ENCODE results near the gene TET2.

TET2 gene

DNA sequence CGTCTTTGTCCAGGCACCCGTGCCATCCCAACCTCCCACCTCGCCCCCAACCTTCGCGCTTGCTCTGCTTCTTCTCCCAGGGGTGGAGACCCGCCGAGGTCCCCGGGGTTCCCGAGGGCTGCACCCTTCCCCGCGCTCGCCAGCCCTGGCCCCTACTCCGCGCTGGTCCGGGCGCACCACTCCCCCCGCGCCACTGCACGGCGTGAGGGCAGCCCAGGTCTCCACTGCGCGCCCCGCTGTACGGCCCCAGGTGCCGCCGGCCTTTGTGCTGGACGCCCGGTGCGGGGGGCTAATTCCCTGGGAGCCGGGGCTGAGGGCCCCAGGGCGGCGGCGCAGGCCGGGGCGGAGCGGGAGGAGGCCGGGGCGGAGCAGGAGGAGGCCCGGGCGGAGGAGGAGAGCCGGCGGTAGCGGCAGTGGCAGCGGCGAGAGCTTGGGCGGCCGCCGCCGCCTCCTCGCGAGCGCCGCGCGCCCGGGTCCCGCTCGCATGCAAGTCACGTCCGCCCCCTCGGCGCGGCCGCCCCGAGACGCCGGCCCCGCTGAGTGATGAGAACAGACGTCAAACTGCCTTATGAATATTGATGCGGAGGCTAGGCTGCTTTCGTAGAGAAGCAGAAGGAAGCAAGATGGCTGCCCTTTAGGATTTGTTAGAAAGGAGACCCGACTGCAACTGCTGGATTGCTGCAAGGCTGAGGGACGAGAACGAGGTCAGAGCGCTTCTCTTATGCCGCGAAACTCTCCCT lies at the start of gene TET2:
Gene TET2 (plus strand): TSS at position 601 of the 740 bp plus-strand sequence. CDS start 87,067 bp downstream, outside the sequence.
- Histone ChIP-seq H3K9ac (ENCODE audit: low read length) (peak within 1 kb of the TSS; percentile 98), H3K9me3 (ENCODE audit: control insufficient read depth, low read length) (no peaks in the 10 kb centered on the region), H3K4me3 (ENCODE audit: low read length) (peak within 1 kb of the TSS; percentile 99), H3K27me3 (replicated peaks; ENCODE audit: control insufficient read depth, insufficient read depth, low read length) (no peaks in the 10 kb centered on the region), H3K4me1 (ENCODE audit: control insufficient read depth, insufficient read depth, low read length) (peaks cover 16% of the 10 kb centered on the region), H3K36me3 (ENCODE audit: control insufficient read depth, insufficient read depth, low read length, severe bottlenecking) (no peaks in the 10 kb centered on the region)
- peak; percentile 91 for DNase-seq (ENCODE audit: low read depth)

DNA sequence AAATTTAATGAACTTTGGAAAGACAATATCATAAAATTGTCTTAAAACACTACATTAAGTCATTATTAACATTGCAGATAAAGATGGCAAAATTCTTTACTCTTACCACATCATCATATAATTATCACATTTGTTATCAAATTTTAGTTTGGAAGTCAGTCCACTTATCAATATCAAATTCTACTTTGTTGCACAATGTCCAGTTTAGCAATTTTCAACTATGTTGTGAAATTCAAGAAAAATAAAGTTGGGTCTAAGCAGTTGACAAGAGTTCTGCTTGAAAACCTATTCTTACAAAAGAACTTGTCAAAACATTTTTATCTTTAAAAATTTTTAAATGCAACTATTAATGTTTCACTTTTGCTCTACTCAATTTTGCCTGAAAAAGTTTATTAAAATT lies 44.7 kb upstream of the TET2 start:
- Histone ChIP-seq H3K4me1 (ENCODE audit: control insufficient read depth, insufficient read depth, low read length) (no peaks in the 10 kb centered on the region), H3K27me3 (replicated peaks; ENCODE audit: control insufficient read depth, insufficient read depth, low read length) (no peaks in the 10 kb centered on the region), H3K9ac (ENCODE audit: low read length) (no peak overlapping the region), H3K4me3 (ENCODE audit: low read length) (no peak overlapping the region), H3K9me3 (ENCODE audit: control insufficient read depth, low read length) (peaks cover 4% of the 10 kb centered on the region), H3K36me3 (ENCODE audit: control insufficient read depth, insufficient read depth, low read length, severe bottlenecking) (no peaks in the 10 kb centered on the region)
- DNase-seq (ENCODE audit: low read depth) = peak; percentile 61

DNA sequence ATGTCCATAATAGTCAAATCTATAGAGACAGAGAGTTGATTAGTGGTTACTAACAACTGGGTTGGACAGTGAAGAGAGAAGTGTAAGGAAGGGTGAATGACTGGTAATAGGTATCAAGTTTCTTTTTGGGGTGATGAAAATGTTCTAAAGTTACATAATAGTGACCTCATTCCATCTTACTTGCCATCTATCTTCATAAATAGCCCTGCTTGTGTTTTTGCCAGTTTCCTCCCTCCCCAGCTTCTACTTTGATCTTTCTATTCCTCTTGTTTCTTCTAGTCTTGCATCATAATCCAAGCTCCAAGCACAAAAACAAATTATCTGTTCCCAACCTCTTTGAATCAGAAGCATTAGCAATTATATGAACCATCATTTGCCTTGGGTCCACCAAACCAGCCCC lies 40.2 kb upstream of the TET2 start:
- Histone ChIP-seq H3K4me3 (ENCODE audit: low read length) (no peak overlapping the region), H3K36me3 (ENCODE audit: control insufficient read depth, insufficient read depth, low read length, severe bottlenecking) (no peaks in the 10 kb centered on the region), H3K9ac (ENCODE audit: low read length) (no peak overlapping the region), H3K27me3 (replicated peaks; ENCODE audit: control insufficient read depth, insufficient read depth, low read length) (no peaks in the 10 kb centered on the region), H3K9me3 (ENCODE audit: control insufficient read depth, low read length) (no peaks in the 10 kb centered on the region), H3K4me1 (ENCODE audit: control insufficient read depth, insufficient read depth, low read length) (no peaks in the 10 kb centered on the region)
- peak; percentile 23 for DNase-seq (ENCODE audit: low read depth)

DNA sequence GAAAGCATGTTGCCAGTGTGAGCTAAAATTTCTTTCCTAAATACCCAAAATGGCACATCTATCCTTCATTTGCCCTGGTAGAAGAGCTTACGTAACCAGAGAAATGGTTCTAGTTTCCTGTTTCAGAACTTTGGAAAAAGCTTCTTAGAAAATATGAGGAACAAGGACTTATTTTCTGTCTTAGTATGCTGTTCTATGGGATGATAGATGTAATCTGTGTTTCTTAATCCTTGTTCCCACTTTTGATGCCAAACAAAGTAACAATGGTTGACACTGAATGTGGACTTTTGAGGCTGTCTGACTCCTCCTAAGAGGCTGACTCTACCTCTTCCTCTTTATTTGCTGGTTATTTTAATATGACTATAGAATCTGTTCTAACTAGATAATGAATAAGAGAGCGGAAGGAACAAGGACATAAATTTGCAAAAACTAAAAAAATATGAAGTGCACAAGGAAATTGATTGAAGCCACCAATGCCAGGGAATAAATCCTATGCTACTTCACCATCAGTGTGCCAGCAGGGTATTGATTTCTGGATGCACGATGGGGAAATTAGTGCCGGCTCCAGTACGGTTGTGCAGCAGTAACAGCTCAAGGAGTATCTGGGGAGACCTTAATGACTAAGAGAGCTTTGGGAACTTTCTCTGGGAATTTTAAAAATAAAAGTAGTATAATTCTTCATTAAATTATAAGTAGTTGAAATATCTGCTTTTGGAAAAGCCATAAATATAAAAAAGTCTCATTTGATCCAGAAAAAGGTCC lies 39.4 kb upstream of the TET2 start:
- Histone ChIP-seq H3K36me3 (ENCODE audit: control insufficient read depth, insufficient read depth, low read length, severe bottlenecking) (no peaks in the 10 kb centered on the region), H3K27me3 (replicated peaks; ENCODE audit: control insufficient read depth, insufficient read depth, low read length) (no peaks in the 10 kb centered on the region), H3K4me1 (ENCODE audit: control insufficient read depth, insufficient read depth, low read length) (no peaks in the 10 kb centered on the region), H3K4me3 (ENCODE audit: low read length) (no peak overlapping the region), H3K9ac (ENCODE audit: low read length) (no peak overlapping the region), H3K9me3 (ENCODE audit: control insufficient read depth, low read length) (no peaks in the 10 kb centered on the region)
- no peak for DNase-seq (ENCODE audit: low read depth)

DNA sequence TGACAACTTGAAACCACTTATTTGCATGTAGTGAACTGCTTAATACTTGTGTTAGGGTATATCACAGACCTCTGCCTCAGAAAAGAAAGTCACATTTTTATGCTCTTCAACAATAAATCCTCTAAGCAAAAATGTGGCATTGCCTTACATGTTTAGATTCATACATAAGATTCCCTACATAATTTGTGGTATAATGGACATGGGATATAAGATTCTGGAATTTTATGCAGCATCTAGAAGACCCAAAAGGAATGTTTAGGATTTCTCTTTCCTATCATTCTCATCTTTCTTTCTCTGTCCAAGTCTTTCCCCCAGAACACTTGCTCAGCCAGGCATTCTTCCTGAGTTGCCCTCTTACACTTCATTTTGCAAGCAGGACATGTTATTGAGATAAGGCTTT lies 37.7 kb upstream of the TET2 start:
- peak; percentile 52 for DNase-seq (ENCODE audit: low read depth)

DNA sequence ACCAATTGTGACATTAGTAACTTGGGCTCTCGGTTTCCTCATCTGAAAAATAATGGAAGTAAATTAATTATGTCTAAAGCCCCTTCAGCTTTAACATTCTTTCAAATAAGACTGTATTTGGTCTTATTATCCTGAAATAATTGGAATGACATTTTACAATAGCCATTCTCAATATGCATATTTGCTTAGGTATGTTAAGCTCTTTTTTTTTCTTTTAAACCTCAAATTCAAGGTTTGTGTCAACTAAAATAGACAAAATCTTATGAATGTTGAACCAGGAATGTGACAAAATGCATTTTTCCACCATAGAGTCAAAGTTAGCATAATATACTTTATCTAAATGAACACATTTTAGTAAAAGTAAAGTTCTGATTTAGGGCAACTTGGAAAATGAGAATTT lies 34.4 kb upstream of the TET2 start:
- H3K9ac ChIP-seq (ENCODE audit: low read length) = no peak overlapping the region
- no peak overlapping the region for H3K4me3 ChIP-seq (ENCODE audit: low read length)
- H3K9me3 ChIP-seq (ENCODE audit: control insufficient read depth, low read length) = no peaks in the 10 kb centered on the region
- no peaks in the 10 kb centered on the region for H3K4me1 ChIP-seq (ENCODE audit: control insufficient read depth, insufficient read depth, low read length)
- H3K27me3 ChIP-seq (replicated peaks; ENCODE audit: control insufficient read depth, insufficient read depth, low read length) = no peaks in the 10 kb centered on the region
- H3K36me3 ChIP-seq (ENCODE audit: control insufficient read depth, insufficient read depth, low read length, severe bottlenecking) = no peaks in the 10 kb centered on the region
- DNase-seq (ENCODE audit: low read depth) = peak; percentile 32

More for the DNA sequence above, 37.7 kb upstream of the TET2 start:
- Histone ChIP-seq H3K4me3 (ENCODE audit: low read length) (no peak overlapping the region), H3K36me3 (ENCODE audit: control insufficient read depth, insufficient read depth, low read length, severe bottlenecking) (no peaks in the 10 kb centered on the region), H3K27me3 (replicated peaks; ENCODE audit: control insufficient read depth, insufficient read depth, low read length) (no peaks in the 10 kb centered on the region), H3K9me3 (ENCODE audit: control insufficient read depth, low read length) (no peaks in the 10 kb centered on the region), H3K9ac (ENCODE audit: low read length) (no peak overlapping the region), H3K4me1 (ENCODE audit: control insufficient read depth, insufficient read depth, low read length) (no peaks in the 10 kb centered on the region)

DNA sequence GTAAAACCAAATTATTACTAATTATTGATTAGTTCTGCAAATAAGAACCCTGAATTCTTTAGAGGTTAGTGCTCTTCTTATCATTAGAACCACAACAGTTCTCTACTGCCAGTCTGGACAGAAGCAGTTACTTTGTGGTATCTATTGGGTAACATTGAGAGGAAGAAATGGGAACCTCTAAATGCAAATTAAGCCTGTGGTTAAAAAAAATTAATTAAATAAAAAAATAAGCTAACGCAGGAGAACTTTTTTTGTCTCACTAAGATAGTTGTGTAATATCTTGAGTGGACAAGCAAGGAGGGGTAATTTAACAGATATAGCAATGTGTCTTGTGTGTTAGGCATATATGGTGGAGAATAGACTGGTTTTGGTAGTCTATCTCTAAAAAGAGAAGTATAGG lies 32.9 kb upstream of the TET2 start:
- Histone ChIP-seq H3K4me3 (ENCODE audit: low read length) (no peak overlapping the region), H3K4me1 (ENCODE audit: control insufficient read depth, insufficient read depth, low read length) (no peaks in the 10 kb centered on the region), H3K9ac (ENCODE audit: low read length) (no peak overlapping the region), H3K27me3 (replicated peaks; ENCODE audit: control insufficient read depth, insufficient read depth, low read length) (no peaks in the 10 kb centered on the region), H3K9me3 (ENCODE audit: control insufficient read depth, low read length) (no peaks in the 10 kb centered on the region), H3K36me3 (ENCODE audit: control insufficient read depth, insufficient read depth, low read length, severe bottlenecking) (no peaks in the 10 kb centered on the region)
- DNase-seq (ENCODE audit: low read depth) = no peak

DNA sequence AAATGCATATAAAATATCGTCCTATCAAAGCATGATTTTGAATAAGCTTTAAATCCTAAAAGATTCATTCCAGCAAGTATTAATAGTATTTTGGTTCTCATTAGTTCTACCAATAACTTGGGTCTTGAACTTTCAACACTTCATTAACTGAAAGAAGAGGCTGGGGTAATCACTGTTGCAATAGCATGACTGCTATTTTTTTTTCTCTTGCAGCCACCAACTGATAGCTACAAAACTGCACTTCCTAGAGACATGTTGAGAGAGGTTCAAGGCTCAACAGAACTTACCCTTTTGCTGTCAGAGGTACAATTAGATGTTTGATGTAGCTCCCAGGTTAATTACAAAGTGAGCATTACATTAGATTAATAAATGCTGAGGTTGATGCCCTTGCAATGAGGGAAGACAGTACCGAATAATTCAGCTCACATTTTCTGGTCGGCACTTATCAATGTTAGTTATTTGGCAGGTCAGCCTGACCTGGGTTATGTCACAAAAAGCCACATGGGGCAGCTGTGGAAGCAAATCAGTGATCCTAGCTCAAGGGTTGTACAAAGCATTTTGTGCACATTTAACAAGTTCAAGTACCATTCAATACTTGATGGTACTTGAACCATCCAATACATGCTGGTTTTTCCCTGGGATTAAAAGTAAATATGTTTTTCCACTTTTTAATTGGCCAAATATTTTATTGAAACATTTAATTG lies 29.9 kb upstream of the TET2 start:
- DNase-seq (ENCODE audit: low read depth) = no peak
- Histone ChIP-seq H3K27me3 (replicated peaks; ENCODE audit: control insufficient read depth, insufficient read depth, low read length) (no peaks in the 10 kb centered on the region), H3K4me3 (ENCODE audit: low read length) (no peak overlapping the region), H3K36me3 (ENCODE audit: control insufficient read depth, insufficient read depth, low read length, severe bottlenecking) (no peaks in the 10 kb centered on the region), H3K4me1 (ENCODE audit: control insufficient read depth, insufficient read depth, low read length) (no peaks in the 10 kb centered on the region), H3K9me3 (ENCODE audit: control insufficient read depth, low read length) (peaks cover 2% of the 10 kb centered on the region), H3K9ac (ENCODE audit: low read length) (no peak overlapping the region)

DNA sequence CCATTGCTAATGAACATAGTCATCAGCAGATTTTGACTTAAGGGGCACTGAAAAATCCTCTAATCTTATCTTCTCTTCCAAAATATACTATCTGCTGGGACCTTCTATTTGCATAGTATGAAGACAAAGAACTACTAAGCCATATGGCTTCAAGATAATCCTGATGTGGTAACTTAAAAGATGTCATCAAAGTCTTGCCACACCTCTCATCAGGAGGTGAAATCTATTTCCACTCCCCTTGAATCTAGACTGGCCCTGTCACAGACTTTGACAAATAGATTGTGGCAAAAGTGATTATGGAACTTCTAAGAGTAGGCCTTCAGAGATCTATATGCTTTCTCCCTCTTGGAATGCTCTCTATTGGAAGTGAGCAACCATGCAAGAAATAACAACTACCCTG lies 27.3 kb upstream of the TET2 start:
- H3K4me3 ChIP-seq (ENCODE audit: low read length) = no peak overlapping the region
- no peaks in the 10 kb centered on the region for H3K36me3 ChIP-seq (ENCODE audit: control insufficient read depth, insufficient read depth, low read length, severe bottlenecking)
- H3K27me3 ChIP-seq (replicated peaks; ENCODE audit: control insufficient read depth, insufficient read depth, low read length) = no peaks in the 10 kb centered on the region
- H3K9me3 ChIP-seq (ENCODE audit: control insufficient read depth, low read length) = peaks cover 2% of the 10 kb centered on the region
- H3K9ac ChIP-seq (ENCODE audit: low read length) = no peak overlapping the region
- H3K4me1 ChIP-seq (ENCODE audit: control insufficient read depth, insufficient read depth, low read length) = no peaks in the 10 kb centered on the region
- DNase-seq (ENCODE audit: low read depth) = no peak

DNA sequence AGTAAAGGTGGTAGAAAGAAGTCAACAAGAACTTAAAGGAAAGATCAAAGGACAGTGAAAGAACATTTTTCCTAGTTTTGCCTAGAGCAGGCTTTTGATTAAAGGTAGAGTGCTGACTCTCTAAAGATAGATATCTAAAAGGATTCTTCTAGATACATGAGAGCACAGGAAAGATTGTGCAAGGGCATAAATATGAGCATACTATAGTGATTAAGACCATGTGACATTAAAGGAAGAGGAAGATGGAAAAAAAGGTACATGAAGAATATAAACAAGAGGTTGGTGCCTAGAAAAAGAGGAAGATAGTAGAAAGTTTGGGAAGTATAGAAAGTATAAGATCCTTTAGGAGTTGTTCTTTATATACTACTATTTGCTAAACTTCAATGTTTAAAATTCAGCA lies 26.1 kb upstream of the TET2 start:
- no peak for DNase-seq (ENCODE audit: low read depth)
- Histone ChIP-seq H3K4me1 (ENCODE audit: control insufficient read depth, insufficient read depth, low read length) (no peaks in the 10 kb centered on the region), H3K36me3 (ENCODE audit: control insufficient read depth, insufficient read depth, low read length, severe bottlenecking) (no peaks in the 10 kb centered on the region), H3K4me3 (ENCODE audit: low read length) (no peak overlapping the region), H3K9ac (ENCODE audit: low read length) (no peak overlapping the region), H3K9me3 (ENCODE audit: control insufficient read depth, low read length) (peaks cover 2% of the 10 kb centered on the region), H3K27me3 (replicated peaks; ENCODE audit: control insufficient read depth, insufficient read depth, low read length) (no peaks in the 10 kb centered on the region)

DNA sequence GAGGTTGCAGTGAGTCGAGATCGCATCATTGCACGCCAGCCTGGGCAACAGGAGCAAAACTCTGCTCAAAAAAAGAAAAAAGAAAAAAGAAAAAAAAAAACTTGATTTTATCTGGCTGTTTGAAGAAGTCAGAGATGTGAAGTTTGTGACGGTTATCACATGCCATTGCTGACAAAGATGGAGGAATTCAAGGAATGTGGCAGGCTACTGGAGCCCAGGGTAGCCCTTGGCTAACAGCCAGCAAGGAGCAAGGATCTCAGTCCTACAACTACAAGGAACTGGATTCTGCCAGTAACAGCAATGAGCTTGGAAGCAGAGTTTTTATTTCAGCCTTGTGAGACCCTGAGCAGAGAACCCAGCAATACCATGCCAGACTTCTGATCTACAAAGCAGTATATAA lies 24.3 kb upstream of the TET2 start:
- DNase-seq (ENCODE audit: low read depth) = no peak
- no peaks in the 10 kb centered on the region for H3K4me1 ChIP-seq (ENCODE audit: control insufficient read depth, insufficient read depth, low read length)
- H3K27me3 ChIP-seq (replicated peaks; ENCODE audit: control insufficient read depth, insufficient read depth, low read length) = no peaks in the 10 kb centered on the region
- H3K9me3 ChIP-seq (ENCODE audit: control insufficient read depth, low read length) = peaks cover 2% of the 10 kb centered on the region
- no peak overlapping the region for H3K9ac ChIP-seq (ENCODE audit: low read length)
- H3K36me3 ChIP-seq (ENCODE audit: control insufficient read depth, insufficient read depth, low read length, severe bottlenecking) = no peaks in the 10 kb centered on the region
- no peak overlapping the region for H3K4me3 ChIP-seq (ENCODE audit: low read length)

Measured in adipocyte (in vitro differentiated cells).